Panc1 (cell line): ENCODE data around the gene BTBD8. TPM values are rescaled to one million over a fixed set of nuclear protein-coding genes. Genes with fewer than 3 reads are reported as not detected.
"Not testable (repeated sequence)": the region's sequence is repeated elsewhere in the genome, so short reads cannot be mapped to it uniquely, and the experiment has no call there.

Source experiments
- ATAC-seq: fragments of 200-7000 bp; cut with Tn5 transposase; 2 replicates; pipeline ENCODE4 v1.9.1; 2020; ENCODE audit warnings: mild to moderate bottlenecking, moderate library complexity
- BruUV-seq: library from RNA; stranded (reverse); fragments of 400-500 nt; replicated peaks from 2 replicates; lab custom pipeline; 2021; lab: Mats Ljungman, UMichigan
- CTCF ChIA-PET: fragments of 300-600 bp; sonication (Branson Sonifier 250); formaldehyde crosslinking; loops from one replicate; lab custom pipeline; 2022; ENCODE audit warnings: antibody characterized with exemption; lab: Charles Lee
- POLR2A ChIA-PET: fragments of 300-600 bp; sonication (Branson Sonifier 250); formaldehyde crosslinking; loops from one replicate; lab custom pipeline; 2022; ENCODE audit warnings: antibody characterized with exemption; lab: Charles Lee
- DNase-seq: peaks from one replicate; pipeline ENCODE4 v3.0.0-alpha.2; 2010; ENCODE audit warnings: low read depth, low spot score
- H3K27ac ChIP-seq: 2 replicates; pipeline ENCODE4 v1.5.1; 2011; ENCODE audit warnings: mild to moderate bottlenecking, low read length, inconsistent platforms
- H3K27me3 ChIP-seq: fragments of 200-500 bp; sonication (Bioruptor generic); 2 replicates; pipeline ENCODE4 v1.6.0; 2014; ENCODE audit warnings: low read length, inconsistent platforms; ENCODE audit not compliant: control insufficient read depth, insufficient read depth
- H3K36me3 ChIP-seq: fragments of 200-500 bp; sonication (Bioruptor generic); 2 replicates; pipeline ENCODE4 v1.5.1; 2014; ENCODE audit warnings: inconsistent platforms, mild to moderate bottlenecking, low read length, moderate library complexity; ENCODE audit not compliant: control insufficient read depth, insufficient read depth
- H3K4me1 ChIP-seq: 2 replicates; pipeline ENCODE4 v1.5.1; 2011; ENCODE audit warnings: inconsistent platforms, mild to moderate bottlenecking, low read length, moderate library complexity; ENCODE audit not compliant: control insufficient read depth, insufficient read depth
- H3K4me3 ChIP-seq, 2 experiments: 2 replicates each; pipeline ENCODE4 v1.5.1; 2011 to 2012; ENCODE audit warnings: low read depth in 2 of 2, low read length in 2 of 2, mild to moderate bottlenecking in 2 of 2, inconsistent platforms in 1 of 2, moderate library complexity in 1 of 2
- H3K9me3 ChIP-seq: fragments of 200-500 bp; sonication (Bioruptor generic); 2 replicates; pipeline ENCODE4 v1.5.1; 2014; ENCODE audit warnings: low read depth, mild to moderate bottlenecking, inconsistent platforms, low read length, moderate library complexity; ENCODE audit not compliant: control insufficient read depth, insufficient read depth
- CTCF ChIP-seq: fragments of 450-650 bp; IDR thresholded peaks from 2 replicates; pipeline ENCODE4 v1.5.1; 2017; ENCODE audit warnings: mild to moderate bottlenecking
- POLR2AphosphoS5 ChIP-seq: IDR thresholded peaks from 2 replicates; pipeline ENCODE4 v1.6.1; 2012; ENCODE audit warnings: mild to moderate bottlenecking, low read depth, low read length, moderate library complexity
- SIN3A ChIP-seq: IDR thresholded peaks from 2 replicates; pipeline ENCODE4 v1.6.1; 2012; ENCODE audit warnings: low read depth, mild to moderate bottlenecking, low read length, moderate library complexity, borderline replicate concordance; ENCODE audit not compliant: insufficient read depth
- TCF7L2 ChIP-seq: IDR thresholded peaks from 2 replicates; pipeline ENCODE4 v1.6.1; 2011; ENCODE audit warnings: mild to moderate bottlenecking, low read depth, low read length, inconsistent platforms
- in situ Hi-C: cut with HindIII; loops from 2 replicates; pipeline ENCODE4 v1.10.0; 2016; ENCODE audit warnings: low sequenced_read_pairs, low pct_unique_long_range_greater_than_20kb
- intact Hi-C: fragments of 100-400 bp; cut with micrococcal nuclease; formaldehyde crosslinking; loops from one replicate; pipeline ENCODE4 v1.10.0; 2022; ENCODE audit not compliant: unreplicated experiment
- total RNA-seq: library from RNA; stranded (reverse); gene quantifications from one replicate; pipeline ENCODE4 v1.2.1, GENCODE V29; 2021; ENCODE audit not compliant: unreplicated experiment
- TF ChIP-seq, protein P1 (sequence below), 2 experiments: IDR thresholded peaks; 2 replicates each; pipeline ENCODE4 v1.6.1; 2011 to 2012; ENCODE audit warnings: low read depth in 2 of 2, control low read depth in 1 of 2, low read length in 1 of 2, mild to moderate bottlenecking in 1 of 2, moderate library complexity in 1 of 2; ENCODE audit not compliant: insufficient read depth in 1 of 2

BTBD8 gene
- total RNA-seq, 1 experiment from 2014 or later: 0.69 TPM

GRCh38 chr1:92066321-92066720, 13.8 kb upstream of the BTBD8 start:
- POLR2A ChIA-PET: no interaction called here
- TF ChIP-seq SIN3A: no peak
- TF ChIP-seq, protein P1, sequence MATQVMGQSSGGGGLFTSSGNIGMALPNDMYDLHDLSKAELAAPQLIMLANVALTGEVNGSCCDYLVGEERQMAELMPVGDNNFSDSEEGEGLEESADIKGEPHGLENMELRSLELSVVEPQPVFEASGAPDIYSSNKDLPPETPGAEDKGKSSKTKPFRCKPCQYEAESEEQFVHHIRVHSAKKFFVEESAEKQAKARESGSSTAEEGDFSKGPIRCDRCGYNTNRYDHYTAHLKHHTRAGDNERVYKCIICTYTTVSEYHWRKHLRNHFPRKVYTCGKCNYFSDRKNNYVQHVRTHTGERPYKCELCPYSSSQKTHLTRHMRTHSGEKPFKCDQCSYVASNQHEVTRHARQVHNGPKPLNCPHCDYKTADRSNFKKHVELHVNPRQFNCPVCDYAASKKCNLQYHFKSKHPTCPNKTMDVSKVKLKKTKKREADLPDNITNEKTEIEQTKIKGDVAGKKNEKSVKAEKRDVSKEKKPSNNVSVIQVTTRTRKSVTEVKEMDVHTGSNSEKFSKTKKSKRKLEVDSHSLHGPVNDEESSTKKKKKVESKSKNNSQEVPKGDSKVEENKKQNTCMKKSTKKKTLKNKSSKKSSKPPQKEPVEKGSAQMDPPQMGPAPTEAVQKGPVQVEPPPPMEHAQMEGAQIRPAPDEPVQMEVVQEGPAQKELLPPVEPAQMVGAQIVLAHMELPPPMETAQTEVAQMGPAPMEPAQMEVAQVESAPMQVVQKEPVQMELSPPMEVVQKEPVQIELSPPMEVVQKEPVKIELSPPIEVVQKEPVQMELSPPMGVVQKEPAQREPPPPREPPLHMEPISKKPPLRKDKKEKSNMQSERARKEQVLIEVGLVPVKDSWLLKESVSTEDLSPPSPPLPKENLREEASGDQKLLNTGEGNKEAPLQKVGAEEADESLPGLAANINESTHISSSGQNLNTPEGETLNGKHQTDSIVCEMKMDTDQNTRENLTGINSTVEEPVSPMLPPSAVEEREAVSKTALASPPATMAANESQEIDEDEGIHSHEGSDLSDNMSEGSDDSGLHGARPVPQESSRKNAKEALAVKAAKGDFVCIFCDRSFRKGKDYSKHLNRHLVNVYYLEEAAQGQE (IDR thresholded peaks at IDR 0.05; ENCODE audit: insufficient read depth in 1 of 2, low read depth in 2 of 2, low read length in 1 of 2): no peak
- TF ChIP-seq CTCF: no peak
- TF ChIP-seq TCF7L2: no peak
- no peak for TF ChIP-seq POLR2AphosphoS5

DNA sequence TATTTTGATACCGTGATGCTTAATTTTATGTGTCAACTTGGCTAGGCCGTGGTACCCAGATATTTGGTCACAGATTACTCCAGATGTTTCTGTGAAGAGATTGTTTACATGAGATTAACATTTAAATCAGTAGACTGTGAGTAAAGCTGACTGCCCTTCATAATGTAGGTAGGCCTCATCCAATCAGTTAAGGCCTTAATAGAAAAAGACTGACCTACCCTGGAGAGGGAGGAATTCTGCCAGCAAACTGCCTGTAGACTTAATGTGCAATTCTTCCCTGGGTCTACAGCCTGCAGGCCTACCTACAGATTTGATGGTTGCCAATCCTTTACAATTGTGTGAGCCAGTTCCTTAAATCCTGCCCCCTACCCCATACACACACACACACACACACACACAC, 9.3 kb upstream of the BTBD8 start:
- intact Hi-C loops (no loop called here), in situ Hi-C loops (no loop called here)
- DNase-seq: no peak
- Histone ChIP-seq H3K27ac (no peak overlapping the region), H3K27me3 (no peaks in the 10 kb centered on the region), H3K4me1 (no peaks in the 10 kb centered on the region), H3K36me3 (no peaks in the 10 kb centered on the region), H3K4me3 (no peak overlapping the region), H3K9me3 (no peaks in the 10 kb centered on the region)
- no peak for ATAC-seq
- TF ChIP-seq CTCF (no peak), TCF7L2 (no peak), POLR2AphosphoS5 (no peak), SIN3A (no peak)
- TF ChIP-seq, protein P1 (IDR thresholded peaks at IDR 0.05; ENCODE audit: insufficient read depth in 1 of 2, low read depth in 2 of 2, low read length in 1 of 2): no peak
- no TSS peak for BruUV-seq
- ChIA-PET POLR2A (no interaction called here), CTCF (no interaction called here)

More at GRCh38 chr1:92066321-92066720, 13.8 kb upstream of the BTBD8 start:
- Histone ChIP-seq H3K4me3 (no peak overlapping the region), H3K4me1 (no peaks in the 10 kb centered on the region), H3K36me3 (no peaks in the 10 kb centered on the region), H3K9me3 (no peaks in the 10 kb centered on the region), H3K27ac (no peak overlapping the region), H3K27me3 (no peaks in the 10 kb centered on the region)
- in situ Hi-C loops (no loop called here), intact Hi-C loops (no loop called here)
- BruUV-seq: no TSS peak
- DNase-seq (no peak), ATAC-seq (no peak)
- CTCF ChIA-PET: no interaction called here

GRCh38 chr1:92074446-92074845, 5.7 kb upstream of the BTBD8 start:
- H3K9me3 ChIP-seq, POLR2A ChIA-PET, H3K4me3 ChIP-seq, ATAC-seq, DNase-seq, H3K4me1 ChIP-seq, in situ Hi-C loops, H3K27ac ChIP-seq, intact Hi-C loops, CTCF ChIA-PET, H3K27me3 ChIP-seq, H3K36me3 ChIP-seq, BruUV-seq: not testable (repeated sequence)
